IMR-90 (cell line): ENCODE measurements around the gene EPHA10. TPM values are rescaled to one million over a fixed set of nuclear protein-coding genes. Genes with fewer than 3 reads are reported as not detected.

ENCODE experiments used
- ATAC-seq: fragments of 200-7000 bp; cut with Tn5 transposase; 2 replicates; pipeline ENCODE4 v1.9.1; 2020; ENCODE audit warnings: low read depth, mild to moderate bottlenecking, moderate library complexity
- BruUV-seq: library from RNA; stranded (reverse); fragments of 400-500 nt; replicated peaks from 2 replicates; lab custom pipeline; 2021; lab: Mats Ljungman, UMichigan
- CTCF ChIA-PET: fragments of 300-600 bp; formaldehyde crosslinking; extraction: SDS; loops from one replicate; lab custom pipeline; 2021; ENCODE audit warnings: antibody characterized with exemption; lab: Yijun Ruan, JAX
- POLR2A ChIA-PET: fragments of 300-600 bp; sonication (Branson Sonifier 250); formaldehyde crosslinking; loops from one replicate; lab custom pipeline; 2022; ENCODE audit warnings: antibody characterized with exemption; ENCODE audit not compliant: unreplicated experiment; lab: Charles Lee
- DNase-seq: peaks from one replicate; pipeline ENCODE4 v3.0.0; 2013
- H2AFZ ChIP-seq: replicated peaks from 2 replicates; pipeline ENCODE3; 2013; ENCODE audit warnings: low read length, mild to moderate bottlenecking; ENCODE audit not compliant: poor library complexity
- H2AK5ac ChIP-seq: 2 replicates; pipeline ENCODE4 v1.6.1; 2013; ENCODE audit warnings: low read depth, low read length, inconsistent platforms
- H2AK9ac ChIP-seq: replicated peaks from 2 replicates; pipeline ENCODE3; 2013; ENCODE audit warnings: mild to moderate bottlenecking, low read depth, low read length, moderate library complexity; ENCODE audit not compliant: poor library complexity
- H2BK120ac ChIP-seq: 2 replicates; pipeline ENCODE4 v1.6.1; 2013; ENCODE audit warnings: low read depth, low read length, inconsistent platforms
- H2BK15ac ChIP-seq: 3 replicates; pipeline ENCODE4 v1.6.1; 2013; ENCODE audit warnings: low read depth, low read length, inconsistent platforms
- H2BK20ac ChIP-seq: 2 replicates; pipeline ENCODE4 v1.6.1; 2013; ENCODE audit warnings: low read depth, mild to moderate bottlenecking, inconsistent platforms, low read length, moderate library complexity
- H2BK5ac ChIP-seq: 2 replicates; pipeline ENCODE4 v1.6.1; 2013; ENCODE audit warnings: mild to moderate bottlenecking, low read depth, low read length, inconsistent platforms; ENCODE audit not compliant: poor library complexity, severe bottlenecking
- H3K14ac ChIP-seq: replicated peaks from 2 replicates; pipeline ENCODE4 v1.6.1; 2013; ENCODE audit warnings: low read depth, low read length, inconsistent platforms
- H3K18ac ChIP-seq: 2 replicates; pipeline ENCODE4 v1.6.1; 2013; ENCODE audit warnings: low read depth, low read length, control low read depth
- H3K23ac ChIP-seq: 2 replicates; pipeline ENCODE4 v1.6.1; 2013; ENCODE audit warnings: low read depth, low read length, inconsistent platforms
- H3K27ac ChIP-seq: 2 replicates; pipeline ENCODE4 v1.5.1; 2013; ENCODE audit warnings: mild to moderate bottlenecking, control low read depth, low read length; ENCODE audit not compliant: insufficient read depth
- H3K27me3 ChIP-seq: 2 replicates; pipeline ENCODE4 v1.6.1; 2013; ENCODE audit warnings: low read length; ENCODE audit not compliant: control insufficient read depth, insufficient read depth
- H3K36me3 ChIP-seq: 2 replicates; pipeline ENCODE4 v1.6.1; 2013; ENCODE audit warnings: low read length, mixed read lengths; ENCODE audit not compliant: control insufficient read depth, insufficient read depth
- H3K4ac ChIP-seq: 2 replicates; pipeline ENCODE4 v1.6.1; 2013; ENCODE audit warnings: low read depth, low read length, inconsistent platforms
- H3K4me1 ChIP-seq: 2 replicates; pipeline ENCODE4 v1.6.1; 2013; ENCODE audit warnings: low read length, mixed read lengths; ENCODE audit not compliant: control insufficient read depth, insufficient read depth
- H3K4me2 ChIP-seq: 2 replicates; pipeline ENCODE4 v1.6.1; 2013; ENCODE audit warnings: low read depth, mild to moderate bottlenecking, control low read depth, low read length, moderate library complexity
- H3K4me3 ChIP-seq: 2 replicates; pipeline ENCODE4 v1.5.1; 2013; ENCODE audit warnings: low read depth, mild to moderate bottlenecking, control low read depth, low read length, moderate library complexity; ENCODE audit not compliant: insufficient read depth
- H3K56ac ChIP-seq: 2 replicates; pipeline ENCODE4 v1.6.1; 2013; ENCODE audit warnings: low read length, inconsistent platforms; ENCODE audit not compliant: insufficient read depth; ENCODE audit errors: extremely low read depth
- H3K79me1 ChIP-seq, 2 experiments: 2 replicates each; pipeline ENCODE4 v1.6.1; 2013; ENCODE audit warnings: low read length in 2 of 2, inconsistent platforms in 1 of 2, low read depth in 1 of 2
- H3K9ac ChIP-seq: 2 replicates; pipeline ENCODE4 v1.6.1; 2013; ENCODE audit warnings: low read depth, low read length, control low read depth
- H3K9me1 ChIP-seq: 2 replicates; pipeline ENCODE4 v1.6.1; 2013; ENCODE audit warnings: low read length, inconsistent platforms; ENCODE audit not compliant: insufficient read depth
- H3K9me3 ChIP-seq: 2 replicates; pipeline ENCODE4 v1.6.1; 2013; ENCODE audit warnings: low read length; ENCODE audit not compliant: control insufficient read depth, insufficient read depth
- H4K20me1 ChIP-seq: 2 replicates; pipeline ENCODE4 v1.6.1; 2013; ENCODE audit warnings: low read length, inconsistent platforms; ENCODE audit not compliant: insufficient read depth
- H4K5ac ChIP-seq: 2 replicates; pipeline ENCODE4 v1.6.1; 2013; ENCODE audit warnings: mild to moderate bottlenecking, low read depth, low read length, control low read depth
- H4K8ac ChIP-seq, 2 experiments: 2 replicates each; pipeline ENCODE4 v1.6.1; 2013; ENCODE audit warnings: low read depth in 2 of 2, low read length in 2 of 2, control low read depth in 1 of 2, inconsistent platforms in 1 of 2
- H4K91ac ChIP-seq: 2 replicates; pipeline ENCODE4 v1.6.1; 2013; ENCODE audit warnings: low read depth, low read length, inconsistent platforms; ENCODE audit not compliant: insufficient read depth
- BHLHE40 ChIP-seq: fragments of 150-350 bp; IDR thresholded peaks from 2 replicates; pipeline ENCODE4 v1.6.1; 2016; ENCODE audit warnings: mild to moderate bottlenecking, low read depth, low read length
- CEBPB ChIP-seq: IDR thresholded peaks from 2 replicates; pipeline ENCODE4 v1.6.1; 2012; ENCODE audit warnings: low read depth, low read length, improper control_type of control experiment
- CHD1 ChIP-seq: IDR thresholded peaks from 2 replicates; pipeline ENCODE4 v1.6.1; 2012; ENCODE audit warnings: low read depth, low read length, improper control_type of control experiment
- CTCF ChIP-seq: conservative IDR thresholded peaks from 2 replicates; pipeline ENCODE4 v1.5.1; 2012; ENCODE audit warnings: mild to moderate bottlenecking, low read depth, low read length, improper control_type of control experiment
- ELK1 ChIP-seq: fragments of 150-350 bp; IDR thresholded peaks from 2 replicates; pipeline ENCODE4 v1.6.1; 2016; ENCODE audit warnings: low read depth, mild to moderate bottlenecking, low read length, moderate library complexity, borderline replicate concordance
- FOS ChIP-seq: fragments of 150-350 bp; IDR thresholded peaks from 2 replicates; pipeline ENCODE4 v1.6.1; 2016; ENCODE audit warnings: low read depth, low read length
- MAFK ChIP-seq: IDR thresholded peaks from 2 replicates; pipeline ENCODE4 v1.6.1; 2012; ENCODE audit warnings: low read depth, low read length, improper control_type of control experiment
- MAZ ChIP-seq: IDR thresholded peaks from 2 replicates; pipeline ENCODE4 v1.6.1; 2012; ENCODE audit warnings: low read depth, mild to moderate bottlenecking, low read length, improper control_type of control experiment, moderate library complexity, borderline replicate concordance
- MXI1 ChIP-seq: IDR thresholded peaks from 2 replicates; pipeline ENCODE4 v1.6.1; 2012; ENCODE audit warnings: low read depth, mild to moderate bottlenecking, low read length, moderate library complexity, borderline replicate concordance
- NFE2L2 ChIP-seq: fragments of 150-350 bp; IDR thresholded peaks from 2 replicates; pipeline ENCODE4 v1.6.1; 2016; ENCODE audit warnings: low read depth, mild to moderate bottlenecking, low read length
- POLR2A ChIP-seq: IDR thresholded peaks from 2 replicates; pipeline ENCODE4 v1.6.1; 2012; ENCODE audit warnings: mild to moderate bottlenecking, low read depth, low read length
- RAD21 ChIP-seq: IDR thresholded peaks from 2 replicates; pipeline ENCODE4 v1.6.1; 2012; ENCODE audit warnings: low read length, improper control_type of control experiment
- RCOR1 ChIP-seq: IDR thresholded peaks from 2 replicates; pipeline ENCODE4 v1.6.1; 2012; ENCODE audit warnings: mild to moderate bottlenecking, low read length, improper control_type of control experiment; ENCODE audit not compliant: insufficient replicate concordance
- RFX5 ChIP-seq: IDR thresholded peaks from 2 replicates; pipeline ENCODE4 v1.8.0; 2012; ENCODE audit warnings: low read depth, mild to moderate bottlenecking, low read length, moderate library complexity
- SMC3 ChIP-seq: fragments of 150-350 bp; IDR thresholded peaks from 2 replicates; pipeline ENCODE4 v1.6.1; 2016; ENCODE audit warnings: low read depth, mild to moderate bottlenecking, antibody characterized with exemption, low read length, moderate library complexity
- USF2 ChIP-seq: fragments of 150-350 bp; IDR thresholded peaks from 2 replicates; pipeline ENCODE4 v1.6.1; 2017; ENCODE audit warnings: mild to moderate bottlenecking, antibody characterized with exemption, low read length, low read depth
- WGBS, 2 experiments: methylation state at CpG; one replicate each; pipeline versions ENCODE4 v1.1.5 to v1.1.7; 2013; ENCODE audit warnings: missing lambda C conversion rate in 2 of 2; ENCODE audit not compliant: insufficient read length in 1 of 2; ENCODE audit errors: extremely low coverage in 2 of 2; 5-methylcytosine and 5-hydroxymethylcytosine counted together
- dilution Hi-C: fragments of 300-500 bp; cut with HindIII; formaldehyde crosslinking; loops from one replicate; pipeline ENCODE4 v1.14.3; 2018; ENCODE audit warnings: low sequenced_read_pairs; ENCODE audit not compliant: unreplicated experiment
- in situ Hi-C: fragments of 300-500 bp; cut with MboI; formaldehyde crosslinking; loops from 3 replicates; pipeline ENCODE4 v1.14.3; 2019; ENCODE audit warnings: low sequenced_read_pairs, inconsistent platforms, mixed read lengths
- intact Hi-C: fragments of 100-400 bp; cut with micrococcal nuclease; formaldehyde crosslinking; loops from 2 replicates; pipeline ENCODE4 v1.10.0; 2022
- polyA plus RNA-seq, 3 experiments: library from polyadenylated mRNA; depleted of rRNA; stranded (reverse); fragments of >200 nt; gene quantifications; 2 replicates each; pipeline ENCODE4 v1.2.3, GENCODE V29; 2012; ENCODE audit warnings: low replicate concordance in 1 of 3
- total RNA-seq: library from RNA; depleted of rRNA; stranded (reverse); fragments of >200 nt; gene quantifications from 2 replicates; pipeline ENCODE4 v1.2.3, GENCODE V29; 2012

EPHA10 gene
- total and polyA plus RNA-seq, 2 of the 4 experiments (the other 2 are of a cell fraction), result not detected

GRCh38 chr1:37670133-37670532, 94.8 kb downstream of the EPHA10 start:
- ChIA-PET POLR2A (no interaction called here), CTCF (no interaction called here)
- no peak overlapping the region for H2BK120ac ChIP-seq
- no peak overlapping the region for H4K5ac ChIP-seq
- H3K36me3 ChIP-seq, result no peaks in the 10 kb centered on the region
- H4K8ac ChIP-seq, result no peak overlapping the region
- no peak overlapping the region for H3K14ac ChIP-seq
- in situ Hi-C loops, result loop anchor here (5.0 kb wide), 1 partner anchor 63 kb away; no protein-coding TSS in a partner anchor
- ATAC-seq (no peak), DNase-seq (no peak)
- H3K4ac ChIP-seq, result no peak overlapping the region
- no peaks in the 10 kb centered on the region for H3K79me1 ChIP-seq
- H3K9me1 ChIP-seq, result no peaks in the 10 kb centered on the region
- no peak overlapping the region for H3K56ac ChIP-seq
- H3K18ac ChIP-seq, result no peak overlapping the region
- H3K23ac ChIP-seq, result no peak overlapping the region
- H3K9ac ChIP-seq, result no peak overlapping the region
- H2BK15ac ChIP-seq, result no peak overlapping the region
- H2BK5ac ChIP-seq, result no peak overlapping the region
- no peak overlapping the region for H2AFZ ChIP-seq
- WGBS, 2 experiments, result 50% methylated on average over 1 of the region's 2 CpGs; no CpG with 5 or more reads in 1 of the 2 experiments
- H2BK20ac ChIP-seq, result no peak overlapping the region
- H2AK9ac ChIP-seq, result no peak overlapping the region
- H3K4me1 ChIP-seq, result no peaks in the 10 kb centered on the region
- H4K20me1 ChIP-seq, result no peaks in the 10 kb centered on the region
- intact Hi-C loops, result loop anchor here (1.0 kb wide), 1 partner anchor 11 kb away; no protein-coding TSS in a partner anchor
- dilution Hi-C loops, result no loop called here
- peaks cover 55% of the 10 kb centered on the region for H3K27me3 ChIP-seq
- no peak overlapping the region for H3K27ac ChIP-seq
- TF ChIP-seq MAZ (no peak), RAD21 (no peak), SMC3 (no peak), RCOR1 (no peak), MXI1 (no peak), CTCF (no peak), FOS (no peak), CHD1 (no peak), RFX5 (no peak), POLR2A (no peak), NFE2L2 (no peak), CEBPB (no peak), USF2 (no peak), BHLHE40 (no peak), MAFK (no peak), ELK1 (no peak)
- no TSS peak for BruUV-seq
- H3K9me3 ChIP-seq, result no peaks in the 10 kb centered on the region
- no peak overlapping the region for H3K4me2 ChIP-seq
- H2AK5ac ChIP-seq, result no peak overlapping the region
- no peak overlapping the region for H4K91ac ChIP-seq
- H3K4me3 ChIP-seq, result no peak overlapping the region
